ENCODE results near the gene SHLD1. TPM values are rescaled to one million over a fixed set of nuclear protein-coding genes. Genes with fewer than 3 reads are reported as not detected.

The SHLD1 gene
- total RNA-seq, 1 donor from 2014 or later, result 6.9 TPM

- no peaks in the 10 kb centered on the region for H3K27me3 Mint-ChIP-seq (ENCODE audit: low read depth)
- H3K27ac Mint-ChIP-seq (ENCODE audit: unreplicated experiment), result no peak overlapping the region
- TF ChIP-seq CTCF (conservative IDR thresholded peaks at IDR 0.05), result no peak
Observed at GRCh38 chr20:5767493-5768098, 17.4 kb downstream of the SHLD1 start.

GRCh38 chr20:5770231-5770986 is 20.2 kb downstream of the SHLD1 start:
- TF ChIP-seq CTCF (conservative IDR thresholded peaks at IDR 0.05), result no peak
- no peak for DNase-seq (ENCODE audit: low read depth, low spot score)
- H3K4me3 Mint-ChIP-seq, result no peak overlapping the region
- no peaks in the 10 kb centered on the region for H3K27me3 Mint-ChIP-seq (ENCODE audit: low read depth)
- peaks cover 2% of the 10 kb centered on the region for H3K36me3 Mint-ChIP-seq (ENCODE audit: low read depth)
- no peak overlapping the region for H3K27ac Mint-ChIP-seq (ENCODE audit: unreplicated experiment)
- no peaks in the 10 kb centered on the region for H3K4me1 Mint-ChIP-seq
- no peaks in the 10 kb centered on the region for H3K9me3 Mint-ChIP-seq

More at GRCh38 chr20:5767493-5768098, 17.4 kb downstream of the SHLD1 start:
- Mint-ChIP-seq H3K9me3 (no peaks in the 10 kb centered on the region), H3K4me1 (no peaks in the 10 kb centered on the region), H3K4me3 (no peak overlapping the region), H3K36me3 (ENCODE audit: low read depth) (peaks cover 2% of the 10 kb centered on the region)
- no peak for DNase-seq (ENCODE audit: low read depth, low spot score)

- DNase-seq (ENCODE audit: low read depth, low spot score), result no peak
- Mint-ChIP-seq H3K4me3 (no peak overlapping the region), H3K9me3 (no peaks in the 10 kb centered on the region), H3K36me3 (ENCODE audit: low read depth) (peaks cover 2% of the 10 kb centered on the region), H3K27ac (ENCODE audit: unreplicated experiment) (no peak overlapping the region), H3K4me1 (no peaks in the 10 kb centered on the region), H3K27me3 (ENCODE audit: low read depth) (no peaks in the 10 kb centered on the region)
- TF ChIP-seq CTCF (conservative IDR thresholded peaks at IDR 0.05), result no peak
Observed at GRCh38 chr20:5770987-5771318, 20.8 kb downstream of the SHLD1 start.

- no peaks in the 10 kb centered on the region for H3K27me3 Mint-ChIP-seq (ENCODE audit: low read depth)
- TF ChIP-seq CTCF (conservative IDR thresholded peaks at IDR 0.05), result no peak
- H3K4me3 Mint-ChIP-seq, result no peak overlapping the region
- no peak for DNase-seq (ENCODE audit: low read depth, low spot score)
- H3K36me3 Mint-ChIP-seq (ENCODE audit: low read depth), result no peaks in the 10 kb centered on the region
- no peaks in the 10 kb centered on the region for H3K9me3 Mint-ChIP-seq
- no peaks in the 10 kb centered on the region for H3K4me1 Mint-ChIP-seq
- H3K27ac Mint-ChIP-seq (ENCODE audit: unreplicated experiment), result no peak overlapping the region
Observed at GRCh38 chr20:5772704-5773103, 22.5 kb downstream of the SHLD1 start.

- H3K27ac Mint-ChIP-seq (ENCODE audit: unreplicated experiment), result peak overlapping the region; percentile 50
- no peaks in the 10 kb centered on the region for H3K36me3 Mint-ChIP-seq (ENCODE audit: low read depth)
Observed at GRCh38 chr20:5773589-5773988, 23.4 kb downstream of the SHLD1 start.

More at GRCh38 chr20:5773589-5773988, 23.4 kb downstream of the SHLD1 start:
- TF ChIP-seq CTCF (conservative IDR thresholded peaks at IDR 0.05), result no peak
- Mint-ChIP-seq H3K27me3 (ENCODE audit: low read depth) (no peaks in the 10 kb centered on the region), H3K4me1 (no peaks in the 10 kb centered on the region), H3K4me3 (no peak overlapping the region), H3K9me3 (no peaks in the 10 kb centered on the region)
- no peak for DNase-seq (ENCODE audit: low read depth, low spot score)
